ENCODE data around the gene TJAP1. TPM values are rescaled to one million over a fixed set of nuclear protein-coding genes. Genes with fewer than 3 reads are reported as not detected.

TJAP1 gene, protein sequence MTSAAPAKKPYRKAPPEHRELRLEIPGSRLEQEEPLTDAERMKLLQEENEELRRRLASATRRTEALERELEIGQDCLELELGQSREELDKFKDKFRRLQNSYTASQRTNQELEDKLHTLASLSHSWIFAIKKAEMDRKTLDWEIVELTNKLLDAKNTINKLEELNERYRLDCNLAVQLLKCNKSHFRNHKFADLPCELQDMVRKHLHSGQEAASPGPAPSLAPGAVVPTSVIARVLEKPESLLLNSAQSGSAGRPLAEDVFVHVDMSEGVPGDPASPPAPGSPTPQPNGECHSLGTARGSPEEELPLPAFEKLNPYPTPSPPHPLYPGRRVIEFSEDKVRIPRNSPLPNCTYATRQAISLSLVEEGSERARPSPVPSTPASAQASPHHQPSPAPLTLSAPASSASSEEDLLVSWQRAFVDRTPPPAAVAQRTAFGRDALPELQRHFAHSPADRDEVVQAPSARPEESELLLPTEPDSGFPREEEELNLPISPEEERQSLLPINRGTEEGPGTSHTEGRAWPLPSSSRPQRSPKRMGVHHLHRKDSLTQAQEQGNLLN
- 10 to 100 TPM; 42.7 to 47.6 TPM for total RNA-seq

DNA sequence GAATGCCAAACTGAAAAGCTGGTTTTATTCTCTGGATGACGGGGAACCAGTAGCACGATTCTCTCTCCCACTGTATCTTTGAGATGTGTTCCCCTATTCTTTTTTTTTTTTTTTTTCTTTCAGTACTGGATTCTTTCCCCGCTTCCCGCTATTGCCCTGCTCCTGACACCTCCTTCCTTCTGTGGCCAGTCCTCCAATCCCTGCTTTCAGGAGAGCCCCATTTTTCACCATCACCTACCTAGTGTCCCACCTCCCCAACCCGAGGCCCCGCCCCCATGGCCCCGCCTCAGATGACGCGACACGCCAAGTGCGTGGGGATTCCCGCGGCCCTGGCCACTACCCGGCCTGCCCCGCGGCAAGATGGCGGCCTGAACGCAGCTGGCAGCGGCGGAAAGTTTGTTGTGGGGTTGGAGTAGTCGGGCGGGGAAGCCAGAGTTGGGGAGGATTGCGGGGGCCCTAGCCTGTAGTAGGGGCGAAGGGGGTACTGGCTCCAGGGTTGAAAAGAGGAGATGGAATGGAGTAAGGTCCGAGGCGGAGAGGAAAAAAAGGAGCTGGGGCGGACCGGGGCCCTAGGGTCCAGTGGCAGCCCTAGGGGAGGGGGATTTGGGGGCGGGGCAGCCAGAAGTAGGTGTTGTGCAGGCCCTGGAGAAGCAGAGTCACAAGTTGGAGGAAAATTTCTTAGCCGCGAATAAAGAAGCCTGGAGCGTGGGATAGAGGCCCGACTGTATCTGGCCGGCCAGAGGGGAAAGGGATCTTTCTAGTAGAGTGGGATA is at the start of gene TJAP1:
TJAP1 (plus strand) TSS at position 336 of the 773 bp plus-strand sequence. CDS start 21,432 bp downstream, outside the sequence.
- H3K36me3 Mint-ChIP-seq: peaks cover 2% of the 10 kb centered on the region
- peak; percentile 99 for DNase-seq
- peak within 1 kb of the TSS; percentile 97 for H3K4me3 Mint-ChIP-seq
- H3K27me3 Mint-ChIP-seq: peaks cover 2% of the 10 kb centered on the region
- peak within 1 kb of the TSS; percentile 97 for H3K27ac Mint-ChIP-seq
- peak; percentile 100 for ATAC-seq (ENCODE audit: low read depth)
- POLR2A ChIA-PET: interaction anchor here (0.6 to 1.4 kb wide), 18 partner anchors 8 to 732 kb away, joined by 3 to 12 read pairs (median 3); partner anchors contain the start of genes CUL7, GTPBP2, TBCC and ZNF318
- H3K9me3 Mint-ChIP-seq: no peaks in the 10 kb centered on the region
- peaks cover 37% of the 10 kb centered on the region for H3K4me1 Mint-ChIP-seq

DNA sequence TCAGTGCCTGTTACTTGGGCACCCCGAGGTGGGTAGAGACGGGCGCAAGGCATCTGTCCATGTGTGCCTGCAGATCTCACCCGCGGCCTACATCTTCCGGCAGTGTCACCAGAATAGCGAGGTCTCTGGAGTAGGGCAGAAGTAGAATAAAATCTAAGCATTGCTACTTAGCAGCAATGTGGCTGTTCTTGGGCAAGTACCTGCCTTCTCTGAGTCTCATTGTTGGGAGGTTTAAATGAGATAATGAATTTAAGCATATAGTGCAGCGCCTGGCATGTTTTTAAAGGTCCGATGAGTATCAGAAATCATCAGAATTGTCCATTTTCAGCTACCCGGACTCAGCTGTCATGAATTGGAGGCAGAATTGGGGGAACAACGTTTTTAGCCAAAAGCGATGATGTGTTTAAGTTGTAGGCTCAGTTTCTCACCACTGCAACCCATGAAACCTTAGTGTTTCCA is 49.2 kb upstream of the TJAP1 start:
- H3K4me1 Mint-ChIP-seq: peaks cover 14% of the 10 kb centered on the region
- peak overlapping the region; percentile 97 for H3K27ac Mint-ChIP-seq
- POLR2A ChIA-PET: interaction anchor here (1.3 kb wide), 1 partner anchor 58 kb away, joined by 5 read pairs; the partner anchor contains the start of gene ZNF318
- H3K4me3 Mint-ChIP-seq: peak overlapping the region; percentile 98
- DNase-seq (no peak), ATAC-seq (ENCODE audit: low read depth) (peak; percentile 32)
- no peaks in the 10 kb centered on the region for H3K27me3 Mint-ChIP-seq
- H3K36me3 Mint-ChIP-seq: peaks cover 5% of the 10 kb centered on the region
- H3K9me3 Mint-ChIP-seq: peaks cover 1% of the 10 kb centered on the region

DNA sequence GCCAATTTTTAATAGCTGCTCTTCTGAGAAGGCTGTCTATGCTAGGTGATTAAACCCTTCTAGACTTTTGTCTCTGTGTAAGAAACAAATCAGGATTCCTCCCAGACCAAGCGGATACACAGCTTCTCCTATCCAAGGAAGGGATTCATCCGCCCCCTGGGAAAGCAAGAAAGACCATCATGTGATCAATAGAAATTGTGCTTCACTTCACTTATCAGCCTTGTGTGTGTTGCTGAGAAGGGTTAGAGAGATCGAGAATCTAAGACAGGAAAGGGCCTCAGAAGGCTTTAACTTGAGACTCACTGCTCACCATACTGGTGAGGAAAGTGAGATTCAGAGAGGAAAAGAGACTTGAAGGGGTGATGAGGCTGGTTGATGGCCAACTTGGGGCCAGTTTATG is 48.5 kb upstream of the TJAP1 start:
- Mint-ChIP-seq H3K4me1 (peaks cover 14% of the 10 kb centered on the region), H3K36me3 (peaks cover 5% of the 10 kb centered on the region)

DNA sequence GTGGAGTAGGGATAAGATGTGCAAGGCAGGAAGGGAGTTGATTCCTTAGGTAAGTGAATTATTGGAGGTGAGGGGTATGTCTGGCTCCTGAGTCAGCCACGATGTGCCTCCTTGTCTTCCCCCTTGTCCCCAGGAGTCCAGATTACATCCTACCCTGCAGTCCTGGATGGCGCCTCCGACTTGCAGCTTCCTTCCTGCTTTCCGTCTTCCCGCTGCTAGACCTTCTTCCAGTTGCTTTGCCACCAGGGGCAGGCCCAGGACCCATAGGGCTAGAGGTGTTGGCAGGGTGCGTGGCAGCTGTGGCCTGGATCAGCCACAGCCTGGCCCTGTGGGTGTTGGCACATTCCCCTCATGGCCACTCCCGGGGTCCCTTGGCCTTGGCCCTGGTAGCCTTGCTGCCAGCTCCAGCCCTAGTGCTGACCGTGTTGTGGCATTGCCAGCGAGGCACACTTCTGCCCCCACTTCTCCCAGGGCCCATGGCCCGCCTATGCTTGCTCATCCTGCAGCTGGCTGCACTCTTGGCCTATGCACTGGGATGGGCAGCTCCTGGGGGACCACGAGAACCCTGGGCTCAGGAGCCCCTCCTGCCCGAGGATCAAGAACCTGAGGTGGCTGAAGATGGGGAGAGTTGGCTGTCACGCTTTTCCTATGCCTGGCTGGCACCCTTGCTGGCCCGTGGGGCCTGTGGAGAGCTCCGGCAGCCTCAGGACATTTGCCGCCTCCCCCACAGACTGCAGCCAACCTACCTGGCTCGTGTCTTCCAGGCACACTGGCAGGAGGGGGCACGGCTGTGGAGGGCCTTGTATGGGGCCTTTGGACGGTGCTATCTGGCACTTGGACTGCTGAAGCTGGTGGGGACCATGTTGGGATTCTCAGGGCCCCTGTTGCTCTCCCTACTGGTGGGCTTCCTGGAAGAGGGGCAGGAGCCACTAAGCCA is 45.1 kb upstream of the TJAP1 start:
- no peaks in the 10 kb centered on the region for H3K9me3 Mint-ChIP-seq
- H3K4me3 Mint-ChIP-seq: no peak overlapping the region
- POLR2A ChIA-PET: no interaction called here
- DNase-seq: no peak
- H3K4me1 Mint-ChIP-seq: peaks cover 11% of the 10 kb centered on the region
- H3K27ac Mint-ChIP-seq: no peak overlapping the region
- H3K27me3 Mint-ChIP-seq: no peaks in the 10 kb centered on the region
- ATAC-seq (ENCODE audit: low read depth): no peak
- peaks cover 5% of the 10 kb centered on the region for H3K36me3 Mint-ChIP-seq

More for the DNA sequence above, 48.5 kb upstream of the TJAP1 start:
- H3K9me3 Mint-ChIP-seq: peaks cover 1% of the 10 kb centered on the region
- POLR2A ChIA-PET: interaction anchor here (0.6 kb wide), 1 partner anchor 27 kb away, joined by 4 read pairs; the partner anchor contains the start of gene DLK2
- H3K4me3 Mint-ChIP-seq: peak overlapping the region; percentile 98
- H3K27me3 Mint-ChIP-seq: no peaks in the 10 kb centered on the region
- DNase-seq (no peak), ATAC-seq (ENCODE audit: low read depth) (no peak)
- H3K27ac Mint-ChIP-seq: peak overlapping the region; percentile 97

DNA sequence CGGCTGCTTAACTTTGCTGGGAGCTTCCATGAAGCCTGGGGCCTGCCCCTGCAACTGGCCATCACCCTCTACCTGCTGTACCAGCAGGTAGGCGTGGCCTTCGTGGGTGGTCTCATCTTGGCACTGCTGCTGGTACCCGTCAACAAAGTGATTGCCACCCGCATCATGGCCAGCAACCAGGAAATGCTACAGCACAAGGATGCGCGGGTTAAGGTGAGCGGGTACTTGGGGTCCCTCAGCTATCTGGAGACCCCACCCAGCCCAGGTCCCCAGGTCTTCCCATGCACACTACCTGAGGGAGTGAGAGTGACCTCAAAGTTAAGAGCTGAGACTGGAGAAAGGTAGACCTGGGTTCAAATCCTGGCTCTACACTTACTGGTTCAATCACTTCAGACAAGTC is 44.2 kb upstream of the TJAP1 start:
- Mint-ChIP-seq H3K4me1 (peaks cover 9% of the 10 kb centered on the region), H3K4me3 (no peak overlapping the region), H3K9me3 (no peaks in the 10 kb centered on the region), H3K36me3 (peaks cover 5% of the 10 kb centered on the region), H3K27ac (no peak overlapping the region), H3K27me3 (no peaks in the 10 kb centered on the region)
- DNase-seq (no peak), ATAC-seq (ENCODE audit: low read depth) (no peak)
- POLR2A ChIA-PET: interaction anchor here (1.0 kb wide), 1 partner anchor 24 kb away, joined by 6 read pairs; no protein-coding TSS in a partner anchor

DNA sequence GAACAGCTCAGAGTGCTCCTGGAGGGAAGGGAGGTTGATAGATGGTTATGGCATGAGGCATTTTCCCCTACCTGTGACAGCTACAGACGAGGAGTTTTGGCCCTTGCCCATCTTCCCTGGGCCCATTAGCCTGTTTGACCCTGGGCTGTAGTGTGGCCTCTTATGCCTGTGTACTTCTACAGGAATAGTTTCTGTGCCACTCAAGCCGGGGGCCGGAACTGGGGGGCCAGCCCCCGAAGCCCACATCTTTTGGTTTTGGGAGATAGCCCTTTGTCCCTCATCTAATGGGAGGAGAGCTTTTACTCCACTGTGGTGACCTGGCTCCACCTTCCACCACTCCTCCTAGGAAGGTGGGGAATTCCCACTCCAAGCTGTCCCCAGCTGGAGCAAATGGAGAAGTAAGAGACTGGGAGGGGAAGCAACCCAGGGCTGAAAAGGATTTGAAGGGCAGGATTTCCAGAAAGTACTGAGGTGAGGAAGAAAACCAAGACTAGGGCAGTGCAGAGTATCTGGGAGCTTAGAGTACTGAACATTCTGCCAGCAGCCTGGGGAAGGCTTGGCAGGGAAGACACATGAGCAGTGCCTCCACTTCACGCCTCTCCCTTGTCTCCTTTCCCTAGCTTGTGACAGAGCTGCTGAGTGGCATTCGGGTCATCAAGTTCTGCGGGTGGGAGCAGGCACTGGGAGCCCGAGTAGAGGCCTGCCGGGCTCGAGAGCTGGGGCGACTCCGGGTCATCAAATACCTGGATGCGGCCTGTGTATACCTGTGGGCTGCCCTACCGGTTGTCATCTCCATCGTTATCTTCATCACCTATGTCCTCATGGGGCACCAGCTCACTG is 43.1 kb upstream of the TJAP1 start:
- H3K27ac Mint-ChIP-seq: no peak overlapping the region
- ATAC-seq (ENCODE audit: low read depth) (no peak), DNase-seq (no peak)
- peaks cover 5% of the 10 kb centered on the region for H3K36me3 Mint-ChIP-seq
- POLR2A ChIA-PET: interaction anchor here (1.0 kb wide), 1 partner anchor 22 kb away, joined by 6 read pairs; no protein-coding TSS in a partner anchor
- no peaks in the 10 kb centered on the region for H3K4me1 Mint-ChIP-seq
- H3K9me3 Mint-ChIP-seq: no peaks in the 10 kb centered on the region
- no peaks in the 10 kb centered on the region for H3K27me3 Mint-ChIP-seq
- H3K4me3 Mint-ChIP-seq: no peak overlapping the region

DNA sequence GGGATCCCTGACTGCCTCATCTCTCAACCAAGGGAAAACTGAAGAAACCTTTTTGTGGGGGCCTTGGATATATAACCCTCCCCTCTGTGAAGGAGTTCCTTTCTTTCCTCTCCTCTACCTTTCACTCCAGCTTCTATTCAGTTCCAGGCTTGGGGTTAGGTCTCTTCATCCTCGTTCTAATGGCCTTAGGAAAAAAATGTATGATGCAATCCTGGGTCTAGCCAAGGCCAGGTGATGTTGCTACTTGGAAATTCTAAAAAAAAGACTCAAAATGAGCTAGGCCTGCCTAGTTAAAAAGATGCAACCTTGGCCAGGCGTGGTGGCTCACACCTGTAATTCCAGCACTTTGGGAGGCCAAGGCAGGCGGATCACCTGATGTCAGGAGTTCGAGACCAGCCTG is 42.4 kb upstream of the TJAP1 start:
- Mint-ChIP-seq H3K4me3 (no peak overlapping the region), H3K27me3 (no peaks in the 10 kb centered on the region), H3K9me3 (no peaks in the 10 kb centered on the region), H3K27ac (no peak overlapping the region), H3K36me3 (peaks cover 5% of the 10 kb centered on the region), H3K4me1 (no peaks in the 10 kb centered on the region)
- POLR2A ChIA-PET: no interaction called here
- DNase-seq (no peak), ATAC-seq (ENCODE audit: low read depth) (no peak)

DNA sequence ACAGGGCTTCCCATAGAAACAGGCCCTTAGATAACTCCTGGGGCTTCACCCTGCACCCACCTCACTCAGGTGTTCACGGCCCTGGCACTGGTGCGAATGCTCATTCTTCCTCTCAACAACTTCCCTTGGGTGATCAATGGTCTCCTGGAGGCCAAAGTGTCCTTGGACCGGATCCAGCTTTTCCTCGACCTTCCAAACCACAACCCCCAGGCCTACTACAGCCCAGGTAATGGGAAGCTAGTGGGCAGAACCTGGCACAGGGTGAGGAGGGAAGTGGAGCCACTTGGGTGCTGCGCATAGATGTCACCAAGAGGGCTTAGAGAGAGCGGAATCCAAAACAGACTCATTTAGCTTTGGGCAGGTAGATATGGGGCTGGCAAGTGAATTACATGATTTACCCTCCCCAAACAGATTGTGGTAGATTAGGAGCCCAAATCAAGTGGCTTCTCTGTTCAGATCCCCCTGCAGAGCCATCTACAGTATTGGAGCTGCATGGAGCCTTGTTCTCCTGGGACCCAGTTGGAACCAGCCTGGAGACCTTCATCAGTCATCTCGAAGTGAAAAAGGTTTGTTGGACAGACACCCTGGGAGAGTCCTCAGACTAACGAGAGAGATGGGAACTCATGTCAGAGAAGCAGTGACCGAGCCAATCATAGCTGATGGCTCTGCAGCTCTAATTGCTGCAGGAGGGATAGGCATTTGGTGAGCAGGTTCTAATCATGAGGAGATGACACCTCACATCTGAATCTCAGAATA is 41.5 kb upstream of the TJAP1 start:
- no peak for ATAC-seq (ENCODE audit: low read depth)
- H3K36me3 Mint-ChIP-seq: peaks cover 5% of the 10 kb centered on the region
- no peaks in the 10 kb centered on the region for H3K4me1 Mint-ChIP-seq
- no peak overlapping the region for H3K4me3 Mint-ChIP-seq
- no peaks in the 10 kb centered on the region for H3K9me3 Mint-ChIP-seq
- H3K27ac Mint-ChIP-seq: no peak overlapping the region
- no peaks in the 10 kb centered on the region for H3K27me3 Mint-ChIP-seq
- POLR2A ChIA-PET: interaction anchor here (2.5 kb wide), 1 partner anchor 59 kb away, joined by 6 read pairs; no protein-coding TSS in a partner anchor
- no peak for DNase-seq

DNA sequence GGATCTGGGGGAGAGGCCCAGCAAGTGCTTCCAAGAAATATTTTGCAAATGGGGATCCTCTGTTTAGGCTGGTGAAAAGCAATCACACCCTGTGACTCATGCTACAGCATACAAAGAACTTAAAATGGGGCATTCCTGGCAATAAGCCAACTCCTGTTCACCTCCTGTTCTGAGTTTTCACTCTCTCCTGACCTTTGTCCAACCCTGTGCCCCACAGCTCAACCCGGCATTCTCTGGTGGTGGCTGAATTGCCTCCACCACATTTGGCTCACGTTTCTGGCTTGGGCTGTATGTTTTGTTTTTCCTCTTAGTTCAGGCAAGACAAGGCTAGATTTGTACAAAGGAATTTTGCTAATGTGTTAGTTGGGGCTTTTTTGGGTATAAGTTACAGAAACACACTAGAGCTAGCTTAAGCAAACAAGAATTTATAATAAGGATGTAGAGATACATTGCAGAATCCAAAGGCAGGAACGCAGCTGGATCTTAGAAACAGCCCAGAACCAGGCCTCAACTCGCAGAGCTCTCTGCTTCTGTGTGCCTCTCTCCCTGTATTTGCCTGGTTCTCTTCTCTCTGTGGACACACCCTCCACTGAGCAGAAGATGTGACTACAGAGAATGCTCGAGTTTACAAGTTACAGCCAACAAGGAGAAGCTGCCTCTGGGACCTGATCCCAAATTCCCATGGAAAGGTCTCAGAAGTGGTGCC is 40.6 kb upstream of the TJAP1 start:
- POLR2A ChIA-PET: interaction anchor here (0.9 to 2.5 kb wide), 2 partner anchors 9 to 58 kb away, joined by 4 to 6 read pairs; partner anchors contain the start of gene ABCC10
- Mint-ChIP-seq H3K9me3 (no peaks in the 10 kb centered on the region), H3K27ac (no peak overlapping the region), H3K36me3 (peaks cover 3% of the 10 kb centered on the region), H3K27me3 (no peaks in the 10 kb centered on the region), H3K4me1 (no peaks in the 10 kb centered on the region), H3K4me3 (no peak overlapping the region)
- no peak for ATAC-seq (ENCODE audit: low read depth)
- DNase-seq: no peak

DNA sequence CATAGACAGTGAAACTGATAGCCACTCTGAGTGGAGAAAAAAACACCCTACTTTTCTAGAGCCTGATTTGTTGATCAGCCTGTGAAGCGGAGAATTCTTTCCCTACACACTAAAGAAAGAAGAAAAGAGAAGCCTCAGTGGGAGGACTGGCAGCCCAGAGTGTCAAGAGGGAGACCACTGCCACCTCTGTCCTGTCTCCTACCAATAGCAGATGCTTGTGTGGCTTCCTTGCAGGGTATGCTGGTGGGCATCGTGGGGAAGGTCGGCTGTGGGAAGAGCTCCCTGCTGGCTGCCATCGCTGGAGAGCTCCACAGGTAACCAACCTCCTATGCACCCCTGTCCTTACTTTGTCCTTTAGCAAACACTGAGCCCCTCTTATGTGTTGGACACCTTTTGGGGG is 39.7 kb upstream of the TJAP1 start:
- H3K4me1 Mint-ChIP-seq: no peaks in the 10 kb centered on the region
- H3K36me3 Mint-ChIP-seq: no peaks in the 10 kb centered on the region
- H3K4me3 Mint-ChIP-seq: no peak overlapping the region
- H3K9me3 Mint-ChIP-seq: no peaks in the 10 kb centered on the region
- ATAC-seq (ENCODE audit: low read depth) (no peak), DNase-seq (no peak)
- POLR2A ChIA-PET: interaction anchor here (0.9 to 2.5 kb wide), 2 partner anchors 10 to 57 kb away, joined by 4 to 6 read pairs; partner anchors contain the start of gene ABCC10
- H3K27ac Mint-ChIP-seq: no peak overlapping the region
- no peaks in the 10 kb centered on the region for H3K27me3 Mint-ChIP-seq

DNA sequence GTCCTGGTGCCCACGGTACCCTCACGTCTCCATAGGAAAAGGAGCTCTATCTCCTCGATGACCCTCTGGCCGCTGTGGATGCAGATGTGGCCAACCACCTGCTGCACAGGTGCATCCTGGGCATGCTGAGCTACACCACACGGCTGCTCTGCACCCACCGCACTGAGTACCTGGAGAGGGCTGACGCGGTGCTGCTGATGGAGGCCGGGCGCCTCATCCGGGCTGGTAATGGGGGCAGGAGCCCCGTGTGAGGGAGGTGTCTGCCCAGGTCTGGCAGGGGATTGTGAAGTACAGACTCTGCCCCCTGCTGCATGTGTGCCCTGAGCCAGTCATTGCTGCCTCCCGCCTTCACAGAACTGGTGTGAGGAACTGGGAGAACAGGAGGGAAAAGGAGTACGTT is 34.4 kb upstream of the TJAP1 start:
- POLR2A ChIA-PET: no interaction called here

More for the DNA sequence above, 34.4 kb upstream of the TJAP1 start:
- no peaks in the 10 kb centered on the region for H3K9me3 Mint-ChIP-seq
- peaks cover 2% of the 10 kb centered on the region for H3K36me3 Mint-ChIP-seq
- H3K27ac Mint-ChIP-seq: no peak overlapping the region
- no peaks in the 10 kb centered on the region for H3K4me1 Mint-ChIP-seq
- no peaks in the 10 kb centered on the region for H3K27me3 Mint-ChIP-seq
- no peak for DNase-seq
- H3K4me3 Mint-ChIP-seq: no peak overlapping the region
- no peak for ATAC-seq (ENCODE audit: low read depth)

Measured in activated naive CD8-positive, alpha-beta T cell treated with anti-CD3 and anti-CD28 coated beads, Interleukin-2, amount 10 ng/mL, durations not matched to agents 7 days and 5 days (primary cell).